T-cell (primary cell): ENCODE results near the gene OSMR. TPM values are rescaled to one million over a fixed set of nuclear protein-coding genes. Genes with fewer than 3 reads are reported as not detected.

ENCODE experiments used
- ATAC-seq, 4 experiments: fragments of 200-7000 bp in 3 of 4; fragments of 150-1000 bp in 1 of 4; cut with Tn5 transposase; replicated peaks in 1 of 4; 1 replicate in 3 of 4; 2 replicates in 1 of 4; pipeline ENCODE4 v1.10.0; 2021; ENCODE audit warnings: moderate library complexity in 3 of 4, mild to moderate bottlenecking in 2 of 4, moderate number of reproducible peaks in 1 of 4
- CTCF ChIA-PET, 2 donors: fragments of 300-600 bp; sonication (Branson Sonifier 250); formaldehyde crosslinking; loops; one replicate each; lab custom pipeline; 2022; ENCODE audit warnings: antibody characterized with exemption in 2 of 2; lab: Charles Lee
- POLR2A ChIA-PET, 2 donors: fragments of 300-600 bp; sonication (Branson Sonifier 250); formaldehyde crosslinking; loops; one replicate each; lab custom pipeline; 2022; ENCODE audit warnings: antibody characterized with exemption in 2 of 2; lab: Charles Lee
- DNase-seq, 35 experiments: peaks; one replicate each; pipeline versions ENCODE4 v3.0.0 to v3.0.0-alpha.2; 2013 to 2023
- H3K27ac ChIP-seq: one replicate; pipeline ENCODE4 v1.5.1; 2013; ENCODE audit warnings: low read length
- H3K27me3 ChIP-seq, 2 experiments: replicated peaks in 1 of 2; 1 replicate in 1 of 2; 2 replicates in 1 of 2; pipeline versions ENCODE4 v1.6.1 to v1.7.0; 2013; ENCODE audit warnings: low read length in 1 of 2, mixed read lengths in 1 of 2; ENCODE audit not compliant: control insufficient read depth in 2 of 2, insufficient read depth in 2 of 2; ENCODE audit errors: extremely low read depth in 1 of 2
- H3K36me3 ChIP-seq, 2 donors: 1 replicate in 1 of 2; 2 replicates in 1 of 2; pipeline versions ENCODE4 v1.6.1 to v1.7.0; 2013; ENCODE audit warnings: low read length in 1 of 2; ENCODE audit not compliant: control insufficient read depth in 2 of 2, insufficient read depth in 1 of 2; ENCODE audit errors: extremely low read depth in 1 of 2
- H3K4me1 ChIP-seq, 2 experiments: 1 replicate in 1 of 2; 2 replicates in 1 of 2; pipeline versions ENCODE4 v1.6.1 to v1.7.0; 2013; ENCODE audit warnings: low read length in 2 of 2, mixed read lengths in 1 of 2; ENCODE audit not compliant: insufficient read depth in 2 of 2, control insufficient read depth in 1 of 2; ENCODE audit errors: extremely low read depth in 1 of 2
- H3K4me3 ChIP-seq, 2 donors: 1 replicate in 1 of 2; 2 replicates in 1 of 2; pipeline versions ENCODE4 v1.5.1 to v1.7.0; 2013; ENCODE audit warnings: mild to moderate bottlenecking in 2 of 2, low read length in 1 of 2, moderate library complexity in 1 of 2; ENCODE audit not compliant: control insufficient read depth in 1 of 2; ENCODE audit errors: extremely low read depth in 1 of 2
- H3K9me3 ChIP-seq: 2 replicates; pipeline ENCODE4 v1.7.0; 2013
- H3K27ac Mint-ChIP-seq, 2 donors: one replicate each; pipeline ENCODE4 v1.8.0; 2020 to 2021; ENCODE audit warnings: mild to moderate bottlenecking in 2 of 2, mixed read lengths in 2 of 2
- H3K27me3 Mint-ChIP-seq, 2 donors: one replicate each; pipeline ENCODE4 v1.8.0; 2021 to 2022; ENCODE audit warnings: mixed read lengths in 2 of 2
- H3K36me3 Mint-ChIP-seq: one replicate; pipeline ENCODE4 v1.8.0; 2021; ENCODE audit warnings: mixed read lengths
- H3K4me1 Mint-ChIP-seq, 3 donors: one replicate each; pipeline ENCODE4 v1.8.0; 2020 to 2022; ENCODE audit warnings: mixed read lengths in 3 of 3, mild to moderate bottlenecking in 1 of 3
- H3K4me3 Mint-ChIP-seq, 3 donors: one replicate each; pipeline ENCODE4 v1.8.0; 2020 to 2022; ENCODE audit warnings: mild to moderate bottlenecking in 3 of 3, mixed read lengths in 3 of 3, moderate library complexity in 3 of 3
- H3K9me3 Mint-ChIP-seq, 3 donors: one replicate each; pipeline ENCODE4 v1.8.0; 2020 to 2022; ENCODE audit warnings: mixed read lengths in 3 of 3
- WGBS: methylation state at CpG from one replicate; pipeline ENCODE4 v1.1.5; 2013; ENCODE audit warnings: missing lambda C conversion rate; ENCODE audit not compliant: insufficient coverage; 5-methylcytosine and 5-hydroxymethylcytosine counted together
- total RNA-seq, 35 experiments: library from RNA in 6 of 35; stranded (reverse) in 6 of 35; fragments of 120-200 nt in 1 of 35; gene quantifications; one replicate each; pipeline versions ENCODE4 v1.2.1 to v1.2.4 and lab custom pipeline; 2013 to 2026

OSMR gene
- total RNA-seq, 5 donors from 2014 or later (not counting 1 experiment from before 2014, with no cell fraction given) = 0.08 to 0.26 (median 0.14) TPM; not detected in 1

DNA sequence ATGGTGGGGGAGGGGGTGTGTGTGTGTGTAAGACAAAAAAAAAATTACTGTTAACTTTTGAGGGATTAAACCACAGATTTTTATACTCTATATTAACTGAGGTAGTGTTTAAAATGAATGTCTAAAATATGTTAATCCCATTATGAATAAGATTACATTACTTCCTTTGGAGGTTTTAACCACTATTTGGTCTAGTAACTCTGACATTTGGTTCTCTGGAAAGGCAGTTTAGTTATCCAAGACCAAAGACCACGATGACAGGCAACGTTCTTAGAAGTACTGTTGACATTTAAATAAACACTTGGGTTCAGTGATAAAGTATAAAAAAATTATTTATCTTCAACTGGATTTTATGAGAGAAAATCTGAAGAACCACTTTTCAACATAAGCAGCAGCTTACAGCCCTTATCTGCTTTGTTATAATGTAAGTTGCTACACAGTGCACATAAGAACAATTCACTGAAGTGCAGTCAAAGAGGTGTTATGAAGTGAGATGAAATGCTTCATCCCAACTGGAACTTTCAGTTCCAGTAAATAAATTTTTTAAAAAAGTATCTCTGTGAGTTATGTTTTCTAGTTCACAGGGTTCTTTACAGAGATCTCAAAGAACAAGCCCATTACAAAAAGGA lies 94.5 kb downstream of the OSMR start:
- Mint-ChIP-seq H3K27me3 (no peaks in the 10 kb centered on the region), H3K4me1 (no peaks in the 10 kb centered on the region), H3K27ac (no peak overlapping the region), H3K9me3 (no peaks in the 10 kb centered on the region), H3K4me3 (no peak overlapping the region), H3K36me3 (peaks cover 40% of the 10 kb centered on the region)
- no peaks in the 10 kb centered on the region for H3K27me3 ChIP-seq
- ATAC-seq = no peak
- H3K9me3 ChIP-seq = no peaks in the 10 kb centered on the region
- H3K4me1 ChIP-seq = no peaks in the 10 kb centered on the region
- H3K4me3 ChIP-seq = no peak overlapping the region
- POLR2A ChIA-PET = no interaction called here
- CTCF ChIA-PET = no interaction called here
- no CpG with 5 or more reads among the region's 2 CpGs for WGBS
- no peak overlapping the region for H3K27ac ChIP-seq
- DNase-seq = no peak
- peaks cover 0 to 40% of the 10 kb centered on the region in 2 donors for H3K36me3 ChIP-seq

DNA sequence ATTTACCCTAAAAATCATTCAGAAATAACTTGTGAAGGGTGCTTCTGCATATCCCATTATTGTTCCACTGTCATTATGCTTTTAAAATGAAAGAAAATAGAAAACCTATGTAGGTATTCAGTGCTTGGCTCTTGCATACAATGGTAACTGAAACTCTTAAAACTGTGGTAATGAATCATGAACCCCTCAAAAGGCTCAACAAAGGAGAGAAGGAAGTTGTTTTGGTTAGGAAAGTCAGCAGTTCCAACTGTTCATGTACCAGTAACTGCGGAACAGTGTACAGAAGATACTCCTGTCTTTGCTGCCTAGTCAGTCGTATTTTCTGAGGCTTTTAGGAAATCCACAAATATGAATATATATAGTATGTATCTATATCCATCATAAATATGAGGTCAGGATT lies 96.1 kb downstream of the OSMR start:
- Histone ChIP-seq H3K36me3 (peaks cover 0 to 48% of the 10 kb centered on the region in 2 donors), H3K27ac (no peak overlapping the region), H3K27me3 (no peaks in the 10 kb centered on the region), H3K4me1 (no peaks in the 10 kb centered on the region), H3K4me3 (no peak overlapping the region), H3K9me3 (no peaks in the 10 kb centered on the region)
- no peak overlapping the region for H3K27ac Mint-ChIP-seq
- ATAC-seq = no peak
- peaks cover 41% of the 10 kb centered on the region for H3K36me3 Mint-ChIP-seq
- H3K9me3 Mint-ChIP-seq = no peaks in the 10 kb centered on the region
- H3K27me3 Mint-ChIP-seq = no peaks in the 10 kb centered on the region
- CTCF ChIA-PET = no interaction called here
- DNase-seq = no peak
- no peaks in the 10 kb centered on the region for H3K4me1 Mint-ChIP-seq
- POLR2A ChIA-PET = no interaction called here
- WGBS = no CpG with 5 or more reads among the region's 2 CpGs
- H3K4me3 Mint-ChIP-seq = no peak overlapping the region

DNA sequence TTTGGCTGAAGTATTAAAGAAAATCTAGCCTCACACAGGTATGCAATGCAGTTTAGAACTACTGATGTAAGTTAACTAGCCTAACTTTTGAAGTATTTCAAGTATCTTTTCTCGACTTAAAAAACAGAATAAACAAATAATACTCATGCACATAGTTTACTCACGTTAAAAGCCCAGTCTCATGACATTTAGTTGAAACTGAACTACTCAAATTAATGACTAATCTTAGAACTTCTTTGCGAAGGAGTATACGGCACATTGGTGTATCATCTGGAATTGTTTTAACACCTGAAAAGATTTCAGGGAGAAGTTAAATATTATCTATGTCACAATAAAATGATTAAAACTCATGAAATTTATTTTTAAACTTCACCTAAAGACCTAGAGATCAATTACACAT lies 98.5 kb downstream of the OSMR start:
- Mint-ChIP-seq H3K27me3 (no peaks in the 10 kb centered on the region), H3K27ac (no peak overlapping the region), H3K9me3 (no peaks in the 10 kb centered on the region), H3K36me3 (peaks cover 29% of the 10 kb centered on the region), H3K4me1 (no peaks in the 10 kb centered on the region), H3K4me3 (no peak overlapping the region)
- ATAC-seq = no peak
- H3K4me3 ChIP-seq = no peak overlapping the region
- H3K27me3 ChIP-seq = no peaks in the 10 kb centered on the region
- CTCF ChIA-PET = no interaction called here
- POLR2A ChIA-PET = interaction anchor here in 1 of 2 donors (0.5 kb wide), 1 partner anchor 19 kb away, joined by 3 read pairs; no protein-coding TSS in a partner anchor
- peaks cover 0 to 56% of the 10 kb centered on the region in 2 donors for H3K36me3 ChIP-seq
- no CpG with 5 or more reads among the region's 4 CpGs for WGBS
- H3K4me1 ChIP-seq = no peaks in the 10 kb centered on the region
- no peak for DNase-seq
- no peaks in the 10 kb centered on the region for H3K9me3 ChIP-seq
- no peak overlapping the region for H3K27ac ChIP-seq

DNA sequence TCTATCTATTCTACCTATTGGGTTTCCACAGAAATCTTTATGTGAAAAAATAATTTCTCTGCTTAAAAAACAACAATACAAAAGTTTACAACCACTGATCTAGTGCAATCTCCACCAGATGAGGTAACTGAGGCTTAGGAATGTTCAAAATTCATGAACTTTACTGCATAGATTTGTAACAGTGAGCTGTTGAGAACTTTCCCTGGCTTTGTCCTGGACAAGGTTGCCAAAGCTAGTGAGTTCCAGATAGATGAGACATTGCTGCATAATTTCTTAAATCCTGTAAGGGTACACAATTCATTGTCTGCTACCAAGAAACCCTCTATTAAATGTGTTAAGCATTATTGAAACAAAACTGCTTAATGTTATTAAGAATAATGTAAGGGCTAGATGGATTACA lies 102.7 kb downstream of the OSMR start:
- H3K27me3 ChIP-seq = no peaks in the 10 kb centered on the region
- DNase-seq = no peak
- ChIA-PET POLR2A (no interaction called here), CTCF (interaction anchor here in 1 of 2 donors (0.6 kb wide), 1 partner anchor 29 kb away, joined by 3 read pairs; no protein-coding TSS in a partner anchor)
- no peak overlapping the region for H3K4me3 ChIP-seq
- Mint-ChIP-seq H3K27ac (no peak overlapping the region), H3K27me3 (no peaks in the 10 kb centered on the region), H3K4me1 (no peaks in the 10 kb centered on the region), H3K36me3 (peaks cover 45% of the 10 kb centered on the region), H3K9me3 (no peaks in the 10 kb centered on the region), H3K4me3 (no peak overlapping the region)
- no peaks in the 10 kb centered on the region for H3K4me1 ChIP-seq
- H3K27ac ChIP-seq = no peak overlapping the region
- no peak for ATAC-seq
- H3K9me3 ChIP-seq = no peaks in the 10 kb centered on the region
- H3K36me3 ChIP-seq = peaks cover 0 to 63% of the 10 kb centered on the region in 2 donors

DNA sequence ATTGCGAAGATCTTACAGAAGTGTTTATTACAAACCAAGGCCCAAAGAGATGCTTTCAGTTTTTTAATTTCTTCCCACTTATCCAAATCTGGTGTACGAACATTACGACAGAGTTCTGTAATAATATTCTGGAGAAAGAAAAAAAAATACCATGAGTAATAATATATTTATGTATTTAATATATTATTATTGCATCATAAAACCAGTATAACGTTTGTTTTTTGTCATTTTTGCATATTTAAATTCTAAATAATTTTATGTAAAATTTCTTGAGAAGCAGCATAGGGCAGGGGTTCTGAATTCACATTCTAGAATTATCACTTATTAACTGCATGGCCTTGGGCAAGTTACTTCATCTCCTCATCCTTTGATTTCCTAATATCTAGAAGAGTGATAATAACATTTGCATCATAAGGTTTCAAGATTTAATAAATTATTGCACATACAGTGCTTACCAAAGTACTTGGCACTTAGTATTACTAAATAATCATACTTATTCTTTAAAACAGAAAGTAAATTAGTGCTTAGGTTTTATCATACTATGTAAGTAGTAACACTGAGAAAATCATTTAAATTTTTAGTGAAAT lies 107.7 kb downstream of the OSMR start:
- no peak for DNase-seq
- Histone ChIP-seq H3K9me3 (no peaks in the 10 kb centered on the region), H3K4me1 (no peaks in the 10 kb centered on the region), H3K27ac (no peak overlapping the region), H3K4me3 (no peak overlapping the region), H3K27me3 (no peaks in the 10 kb centered on the region), H3K36me3 (peaks cover 10 to 73% of the 10 kb centered on the region in 2 donors)
- no peak overlapping the region for H3K4me3 Mint-ChIP-seq
- peaks cover 50% of the 10 kb centered on the region for H3K36me3 Mint-ChIP-seq
- WGBS = no CpG with 5 or more reads among the region's 4 CpGs
- POLR2A ChIA-PET = no interaction called here
- no peak overlapping the region for H3K27ac Mint-ChIP-seq
- CTCF ChIA-PET = no interaction called here
- no peaks in the 10 kb centered on the region for H3K9me3 Mint-ChIP-seq
- no peaks in the 10 kb centered on the region for H3K27me3 Mint-ChIP-seq
- ATAC-seq = no peak
- no peaks in the 10 kb centered on the region for H3K4me1 Mint-ChIP-seq

DNA sequence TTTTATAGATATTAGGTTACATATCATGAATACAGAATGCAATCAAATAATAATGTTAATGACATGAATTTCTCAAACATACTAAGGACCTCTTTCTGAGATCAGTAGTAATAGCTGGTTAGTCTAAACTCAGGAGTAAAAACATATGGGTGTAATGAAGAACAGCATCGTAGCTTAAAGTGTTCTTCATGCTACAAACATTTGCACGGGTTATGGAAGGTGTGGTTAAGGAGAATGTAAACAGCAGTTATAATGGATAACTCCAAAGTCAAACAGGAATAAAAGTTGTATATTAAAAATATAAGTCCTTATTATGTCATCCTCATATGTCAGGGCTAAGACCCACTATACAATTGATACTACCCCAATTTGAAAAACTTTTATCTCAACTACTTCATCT lies 115.9 kb downstream of the OSMR start:
- no peak overlapping the region for H3K4me3 Mint-ChIP-seq
- ATAC-seq (no peak), DNase-seq (no peak)
- POLR2A ChIA-PET = no interaction called here
- H3K9me3 Mint-ChIP-seq = no peaks in the 10 kb centered on the region
- CTCF ChIA-PET = no interaction called here
- Histone ChIP-seq H3K4me3 (no peak overlapping the region), H3K36me3 (peaks cover 13 to 77% of the 10 kb centered on the region in 2 donors), H3K9me3 (no peaks in the 10 kb centered on the region), H3K27me3 (no peaks in the 10 kb centered on the region), H3K27ac (no peak overlapping the region), H3K4me1 (no peaks in the 10 kb centered on the region)
- WGBS = no CpG with 5 or more reads among the region's 2 CpGs
- no peaks in the 10 kb centered on the region for H3K27me3 Mint-ChIP-seq
- H3K27ac Mint-ChIP-seq = no peak overlapping the region
- peaks cover 36% of the 10 kb centered on the region for H3K36me3 Mint-ChIP-seq
- H3K4me1 Mint-ChIP-seq = no peaks in the 10 kb centered on the region
